Measurements from ENCODE around the gene LRRC40. TPM values are rescaled to one million over a fixed set of nuclear protein-coding genes. Genes with fewer than 3 reads are reported as not detected.

LRRC40 gene
- total RNA-seq, 4 donors from 2014 or later, result 11.5 to 15.4 (median 14.6) TPM

- TF ChIP-seq, protein P1, sequence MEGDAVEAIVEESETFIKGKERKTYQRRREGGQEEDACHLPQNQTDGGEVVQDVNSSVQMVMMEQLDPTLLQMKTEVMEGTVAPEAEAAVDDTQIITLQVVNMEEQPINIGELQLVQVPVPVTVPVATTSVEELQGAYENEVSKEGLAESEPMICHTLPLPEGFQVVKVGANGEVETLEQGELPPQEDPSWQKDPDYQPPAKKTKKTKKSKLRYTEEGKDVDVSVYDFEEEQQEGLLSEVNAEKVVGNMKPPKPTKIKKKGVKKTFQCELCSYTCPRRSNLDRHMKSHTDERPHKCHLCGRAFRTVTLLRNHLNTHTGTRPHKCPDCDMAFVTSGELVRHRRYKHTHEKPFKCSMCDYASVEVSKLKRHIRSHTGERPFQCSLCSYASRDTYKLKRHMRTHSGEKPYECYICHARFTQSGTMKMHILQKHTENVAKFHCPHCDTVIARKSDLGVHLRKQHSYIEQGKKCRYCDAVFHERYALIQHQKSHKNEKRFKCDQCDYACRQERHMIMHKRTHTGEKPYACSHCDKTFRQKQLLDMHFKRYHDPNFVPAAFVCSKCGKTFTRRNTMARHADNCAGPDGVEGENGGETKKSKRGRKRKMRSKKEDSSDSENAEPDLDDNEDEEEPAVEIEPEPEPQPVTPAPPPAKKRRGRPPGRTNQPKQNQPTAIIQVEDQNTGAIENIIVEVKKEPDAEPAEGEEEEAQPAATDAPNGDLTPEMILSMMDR (IDR thresholded peaks at IDR 0.05), result no peak
- TF ChIP-seq POLR2A (IDR thresholded peaks at IDR 0.05; ENCODE audit: low read depth) (no peak), EP300 (IDR thresholded peaks at IDR 0.05) (no peak), POLR2AphosphoS5 (IDR thresholded peaks at IDR 0.05) (no peak)
- H3K27ac ChIP-seq (replicated peaks in 1 of 4), result no peak overlapping the region
- WGBS, result 93% methylated on average over 1 of the region's 1 CpG
These were observed 101.6 kb downstream of the LRRC40 start for GRCh38 chr1:70103770-70104169.

DNA sequence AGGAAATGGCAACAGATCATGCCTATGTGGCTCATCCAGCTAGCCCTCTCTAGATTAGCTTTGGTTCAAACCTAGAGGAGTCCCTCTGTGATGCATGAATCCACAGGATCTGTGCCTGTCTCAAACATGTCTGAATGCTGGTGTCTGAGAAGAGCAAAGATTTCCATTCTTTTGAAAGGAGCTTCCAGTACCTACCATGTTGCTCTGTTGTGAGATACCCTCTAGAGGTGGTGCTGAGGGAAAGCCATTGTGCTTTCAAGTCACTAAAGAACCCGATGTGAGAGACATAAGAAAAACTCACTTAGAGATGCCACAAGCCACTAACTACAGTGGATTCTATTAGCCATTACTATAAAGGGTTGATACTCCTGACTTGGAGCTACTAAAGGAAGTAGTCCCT, 103.6 kb downstream of the LRRC40 start:
- no peaks in the 10 kb centered on the region for H3K36me3 ChIP-seq
- TF ChIP-seq POLR2AphosphoS5 (IDR thresholded peaks at IDR 0.05) (no peak), EP300 (IDR thresholded peaks at IDR 0.05) (no peak), POLR2A (IDR thresholded peaks at IDR 0.05; ENCODE audit: low read depth) (no peak)
- TF ChIP-seq, protein P1 (IDR thresholded peaks at IDR 0.05), result no peak

More at GRCh38 chr1:70103770-70104169, 101.6 kb downstream of the LRRC40 start:
- intact Hi-C loops (cut with DNase I), result no loop called here
- no peak for DNase-seq (ENCODE audit: extremely low spot score)
- Histone ChIP-seq H3K4me1 (no peaks in the 10 kb centered on the region), H3K4me3 (no peak overlapping the region), H3K36me3 (no peaks in the 10 kb centered on the region), H3K9me3 (no peaks in the 10 kb centered on the region), H3K27me3 (no peaks in the 10 kb centered on the region)

GRCh38 chr1:70101231-70101630, 104.1 kb downstream of the LRRC40 start:
- Histone ChIP-seq H3K9me3 (no peaks in the 10 kb centered on the region), H3K4me3 (no peak overlapping the region), H3K27me3 (no peaks in the 10 kb centered on the region), H3K36me3 (no peaks in the 10 kb centered on the region), H3K4me1 (no peaks in the 10 kb centered on the region), H3K27ac (replicated peaks in 1 of 4) (no peak overlapping the region)
- intact Hi-C loops (cut with DNase I), result no loop called here
- WGBS, result 63% methylated on average over 2 of the region's 2 CpGs
- DNase-seq (ENCODE audit: extremely low spot score), result no peak
- TF ChIP-seq POLR2AphosphoS5 (IDR thresholded peaks at IDR 0.05), result no peak
- no peak for TF ChIP-seq EP300 (IDR thresholded peaks at IDR 0.05)
- no peak for TF ChIP-seq POLR2A (IDR thresholded peaks at IDR 0.05; ENCODE audit: low read depth)
- TF ChIP-seq, protein P1 (IDR thresholded peaks at IDR 0.05), result no peak

More for the DNA sequence above, 103.6 kb downstream of the LRRC40 start:
- Histone ChIP-seq H3K9me3 (no peaks in the 10 kb centered on the region), H3K4me3 (no peak overlapping the region), H3K4me1 (no peaks in the 10 kb centered on the region), H3K27ac (replicated peaks in 1 of 4) (no peak overlapping the region), H3K27me3 (no peaks in the 10 kb centered on the region)
- intact Hi-C loops (cut with DNase I), result no loop called here
- WGBS, result 88% methylated on average over 1 of the region's 1 CpG
- DNase-seq (ENCODE audit: extremely low spot score), result no peak

Small RNA genes lying within 50 kb of the gene (small RNA-seq; reads per million reads assigned to genes)
- gene RN7SL242P, result 0 reads per million in 3 donors

Other genes with a start within 250 kb of the LRRC40 start
- gene SRSF11, start 15.8 kb upstream of the LRRC40 start, total RNA-seq, result 100 to 1,000 TPM in 1 of 4 donors, 10 to 100 TPM in 3; 72.6 to 127 (median 86.3) TPM
- gene ANKRD13C, start 149.1 kb upstream of the LRRC40 start, total RNA-seq, result 10 to 100 TPM; 23.0 to 30.2 (median 26.5) TPM
- 1 to 10 TPM; 1.1 to 5.0 (median 3.8) TPM for gene CTH, start 205.7 kb upstream of the LRRC40 start, total RNA-seq

Data from esophagus muscularis mucosa (tissue), 4 donors.